ENCODE data around the gene BIRC7.

Gene BIRC7

DNA sequence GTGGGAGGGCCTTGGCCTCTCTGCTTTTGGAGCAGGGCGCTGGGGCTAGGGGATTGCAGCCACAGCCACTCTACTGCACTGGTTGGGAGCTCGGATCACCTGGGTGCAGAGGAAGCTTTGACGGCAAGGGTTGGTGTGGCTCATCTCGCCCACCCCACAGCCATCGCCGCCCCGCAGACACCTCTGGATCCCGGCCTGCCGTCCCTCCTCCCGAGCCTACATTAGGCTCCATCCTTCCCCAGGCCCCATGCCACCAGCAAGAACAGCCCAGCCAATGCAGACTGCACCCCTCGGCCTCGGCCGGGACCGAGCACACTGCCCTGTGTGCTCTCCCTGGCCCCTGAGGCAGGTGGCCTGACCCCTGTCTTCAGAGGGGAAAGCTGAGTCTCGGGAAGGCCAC is 24.8 kb downstream of the BIRC7 start:
- DNase-seq (ENCODE audit: insufficient read length, low spot score) (no peak), FAIRE-seq (no peak)
- TF ChIP-seq, protein P1, sequence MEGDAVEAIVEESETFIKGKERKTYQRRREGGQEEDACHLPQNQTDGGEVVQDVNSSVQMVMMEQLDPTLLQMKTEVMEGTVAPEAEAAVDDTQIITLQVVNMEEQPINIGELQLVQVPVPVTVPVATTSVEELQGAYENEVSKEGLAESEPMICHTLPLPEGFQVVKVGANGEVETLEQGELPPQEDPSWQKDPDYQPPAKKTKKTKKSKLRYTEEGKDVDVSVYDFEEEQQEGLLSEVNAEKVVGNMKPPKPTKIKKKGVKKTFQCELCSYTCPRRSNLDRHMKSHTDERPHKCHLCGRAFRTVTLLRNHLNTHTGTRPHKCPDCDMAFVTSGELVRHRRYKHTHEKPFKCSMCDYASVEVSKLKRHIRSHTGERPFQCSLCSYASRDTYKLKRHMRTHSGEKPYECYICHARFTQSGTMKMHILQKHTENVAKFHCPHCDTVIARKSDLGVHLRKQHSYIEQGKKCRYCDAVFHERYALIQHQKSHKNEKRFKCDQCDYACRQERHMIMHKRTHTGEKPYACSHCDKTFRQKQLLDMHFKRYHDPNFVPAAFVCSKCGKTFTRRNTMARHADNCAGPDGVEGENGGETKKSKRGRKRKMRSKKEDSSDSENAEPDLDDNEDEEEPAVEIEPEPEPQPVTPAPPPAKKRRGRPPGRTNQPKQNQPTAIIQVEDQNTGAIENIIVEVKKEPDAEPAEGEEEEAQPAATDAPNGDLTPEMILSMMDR (IDR thresholded peaks at IDR 0.05; ENCODE audit: insufficient read depth, missing control alignments): no peak

DNA sequence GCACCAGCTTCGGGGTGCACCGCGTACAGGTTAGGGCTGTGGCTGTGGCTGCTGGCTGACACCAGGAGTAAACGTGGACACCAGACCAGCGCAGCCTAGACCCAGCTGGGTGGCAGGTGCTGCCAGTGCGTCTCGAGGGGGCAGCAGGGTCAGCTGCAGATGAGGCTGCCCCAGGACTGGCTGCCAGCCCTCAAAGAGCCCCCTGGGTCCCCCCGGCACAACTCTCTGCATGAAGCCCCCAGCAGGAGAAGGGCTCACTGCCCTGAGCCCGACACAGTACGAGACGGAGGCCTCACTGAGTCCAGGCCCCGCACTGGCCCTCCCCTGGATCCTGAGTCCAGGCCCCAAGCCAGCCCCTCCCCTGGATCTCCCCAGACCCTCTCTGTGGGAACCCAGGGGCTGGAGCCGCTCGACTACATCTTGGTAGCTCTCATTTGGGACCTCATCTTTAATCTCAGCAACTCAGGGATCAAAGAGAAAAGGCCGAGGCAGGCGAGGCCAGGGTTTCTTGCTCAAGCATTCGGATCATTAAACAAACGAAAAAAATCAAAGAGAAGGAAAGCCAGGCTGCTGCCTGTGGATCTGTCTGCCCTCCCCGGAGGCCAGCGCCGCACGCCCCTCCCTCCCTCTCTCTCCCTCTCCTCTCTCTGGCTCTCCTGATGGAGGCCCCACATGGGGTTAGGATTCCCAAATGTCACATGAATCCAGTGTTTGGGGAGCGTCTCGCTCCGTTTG is 25.5 kb downstream of the BIRC7 start:
- DNase-seq (ENCODE audit: insufficient read length, low spot score) (no peak), FAIRE-seq (no peak)
- TF ChIP-seq, protein P1 (IDR thresholded peaks at IDR 0.05; ENCODE audit: insufficient read depth, missing control alignments): no peak

DNA sequence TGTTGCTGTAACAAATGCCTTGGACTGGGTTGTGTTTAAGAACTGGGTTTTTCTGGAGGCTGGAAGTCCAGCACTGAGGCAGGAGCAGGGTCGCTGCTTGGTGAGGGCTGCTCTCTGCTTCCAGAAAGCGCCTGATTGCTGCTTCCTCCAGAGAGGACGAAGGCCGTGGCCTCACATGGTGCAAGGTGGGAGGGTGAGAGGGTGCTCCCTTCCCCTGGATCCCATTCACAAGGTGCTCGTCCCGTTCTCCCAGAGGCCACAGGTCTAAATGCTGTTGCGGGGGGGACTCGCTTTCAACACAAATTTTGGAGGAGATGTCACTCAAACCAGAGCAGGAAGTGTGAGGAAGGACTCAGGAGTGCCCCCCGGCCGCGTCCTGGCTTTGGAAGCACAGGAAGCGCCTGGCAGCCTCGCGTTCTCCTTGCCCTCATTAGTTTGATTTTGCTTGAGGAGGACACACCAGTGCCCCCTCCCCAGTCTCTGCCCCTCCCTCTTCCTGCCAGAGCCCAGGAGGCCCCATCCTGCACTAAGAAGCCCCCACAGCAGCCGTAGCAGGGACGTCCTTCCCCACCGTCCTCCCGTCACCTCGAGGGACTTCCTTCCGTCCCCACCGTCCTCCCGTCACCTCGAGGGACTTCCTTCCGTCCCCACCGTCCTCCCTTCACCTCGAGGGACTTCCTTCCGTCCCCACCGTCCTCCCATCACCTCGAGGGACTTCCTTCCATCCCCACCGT is 26.3 kb downstream of the BIRC7 start:
- no peak for FAIRE-seq
- no peak for DNase-seq (ENCODE audit: insufficient read length, low spot score)
- TF ChIP-seq, protein P1 (IDR thresholded peaks at IDR 0.05; ENCODE audit: insufficient read depth, missing control alignments): no peak

DNA sequence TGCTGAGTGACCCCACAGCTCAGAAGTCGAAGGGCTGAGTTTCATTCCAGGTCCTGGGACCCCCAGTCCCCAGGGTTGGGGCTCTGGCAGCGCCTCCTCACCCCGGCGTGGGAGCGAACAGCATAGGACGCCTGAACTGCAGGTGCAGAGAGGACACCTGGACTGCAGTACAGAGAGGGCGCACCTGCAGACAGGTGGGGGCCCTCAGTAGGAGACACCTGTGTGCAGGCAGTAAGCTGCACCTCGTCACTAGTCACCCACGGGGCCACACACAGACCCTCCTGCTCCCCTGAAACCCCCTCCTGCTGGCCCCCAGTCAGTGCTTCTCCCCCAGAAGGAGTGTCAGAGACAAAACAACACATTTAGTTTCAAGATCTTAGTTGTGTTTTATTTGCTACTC is 27.1 kb downstream of the BIRC7 start:
- TF ChIP-seq, protein P1 (IDR thresholded peaks at IDR 0.05; ENCODE audit: insufficient read depth, missing control alignments): no peak
- no peak for DNase-seq (ENCODE audit: insufficient read length, low spot score)
- no peak for FAIRE-seq

DNA sequence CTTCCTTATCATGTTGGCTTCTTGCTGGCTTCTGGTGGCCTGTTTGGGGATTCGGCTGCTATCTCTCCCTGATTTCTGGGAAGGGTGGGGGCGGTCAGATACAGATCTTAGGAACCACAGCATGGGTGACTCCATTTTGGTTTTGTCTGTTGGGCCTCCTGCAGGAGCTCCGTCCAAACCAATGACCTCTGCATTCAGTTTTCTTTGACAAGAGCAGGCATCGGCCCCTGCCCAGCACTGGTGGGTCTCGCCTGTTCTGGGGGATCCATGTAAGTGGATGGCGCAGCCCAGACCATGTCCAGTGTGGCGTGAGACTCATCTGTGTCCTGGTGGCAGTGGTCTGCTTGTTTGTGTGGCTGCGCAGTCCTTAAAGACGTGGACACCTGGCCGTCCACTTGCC is 28.3 kb downstream of the BIRC7 start:
- TF ChIP-seq, protein P1 (IDR thresholded peaks at IDR 0.05; ENCODE audit: insufficient read depth, missing control alignments): no peak
- FAIRE-seq (no peak), DNase-seq (ENCODE audit: insufficient read length, low spot score) (no peak)

DNA sequence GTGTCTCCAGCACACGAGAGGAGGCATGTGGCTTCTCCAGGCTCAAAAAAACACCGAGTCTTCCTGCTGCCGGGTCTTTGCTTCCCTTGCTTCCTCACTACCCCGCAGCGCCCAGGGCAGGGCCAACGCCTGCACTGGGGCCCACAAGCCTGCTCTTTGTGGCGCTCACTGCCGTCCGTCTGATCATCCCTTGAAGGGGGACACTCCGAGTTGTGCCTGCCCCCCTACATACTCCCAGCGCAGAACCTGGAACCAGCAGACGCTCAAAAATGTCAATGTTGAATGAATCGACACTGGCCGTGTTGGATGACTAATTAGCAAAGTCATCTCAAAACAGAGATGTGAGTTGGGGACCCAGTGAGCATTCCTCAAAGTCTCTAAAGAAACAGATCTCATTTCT is 28.8 kb downstream of the BIRC7 start:
- DNase-seq (ENCODE audit: insufficient read length, low spot score): no peak
- no peak for FAIRE-seq
- TF ChIP-seq, protein P1 (IDR thresholded peaks at IDR 0.05; ENCODE audit: insufficient read depth, missing control alignments): no peak
